ENCODE results near the gene KIF6.

Gene KIF6

DNA sequence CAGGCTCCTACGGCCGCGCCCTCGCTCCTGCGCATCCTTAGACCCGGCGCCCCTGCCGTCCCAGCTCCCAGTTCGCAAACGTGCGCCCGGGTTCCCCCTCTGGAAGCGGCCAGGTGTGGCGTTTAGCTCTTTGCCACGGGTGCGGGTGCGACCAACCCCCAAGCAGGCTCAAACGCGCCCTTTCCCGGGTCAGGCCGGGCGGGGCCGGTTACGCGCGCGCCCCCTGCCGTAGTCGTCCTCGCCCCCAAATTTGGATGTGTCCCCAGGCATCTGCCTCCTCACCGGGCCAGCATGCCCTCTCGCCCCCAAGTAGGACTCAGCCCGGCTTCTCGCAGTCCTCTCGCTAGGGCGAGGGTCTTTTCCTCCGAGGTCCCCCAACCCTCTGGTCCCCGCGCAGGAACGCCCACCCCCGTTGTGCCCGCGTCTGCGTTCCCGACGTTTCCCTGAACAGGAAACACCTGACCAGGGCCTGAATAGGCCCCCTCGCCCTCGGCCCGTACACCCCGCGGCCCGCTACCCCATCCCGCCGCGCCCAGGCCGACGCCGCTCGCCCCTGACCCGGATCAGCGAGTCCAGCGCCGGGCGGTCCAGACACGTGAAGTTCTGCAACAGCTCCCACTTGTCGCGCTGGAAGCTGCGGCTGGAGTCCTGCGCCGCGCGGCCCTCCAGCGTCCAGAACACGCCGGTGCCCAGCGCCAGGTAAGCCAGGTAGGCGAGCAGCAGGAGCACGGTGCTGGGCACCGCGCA lies 411.5 kb downstream of the KIF6 start:
- Mint-ChIP-seq H3K4me3 (peak overlapping the region; percentile 26), H3K9me3 (no peaks in the 10 kb centered on the region), H3K27ac (no peak overlapping the region), H3K36me3 (no peaks in the 10 kb centered on the region), H3K4me1 (no peaks in the 10 kb centered on the region), H3K27me3 (peaks cover 23% of the 10 kb centered on the region)

DNA sequence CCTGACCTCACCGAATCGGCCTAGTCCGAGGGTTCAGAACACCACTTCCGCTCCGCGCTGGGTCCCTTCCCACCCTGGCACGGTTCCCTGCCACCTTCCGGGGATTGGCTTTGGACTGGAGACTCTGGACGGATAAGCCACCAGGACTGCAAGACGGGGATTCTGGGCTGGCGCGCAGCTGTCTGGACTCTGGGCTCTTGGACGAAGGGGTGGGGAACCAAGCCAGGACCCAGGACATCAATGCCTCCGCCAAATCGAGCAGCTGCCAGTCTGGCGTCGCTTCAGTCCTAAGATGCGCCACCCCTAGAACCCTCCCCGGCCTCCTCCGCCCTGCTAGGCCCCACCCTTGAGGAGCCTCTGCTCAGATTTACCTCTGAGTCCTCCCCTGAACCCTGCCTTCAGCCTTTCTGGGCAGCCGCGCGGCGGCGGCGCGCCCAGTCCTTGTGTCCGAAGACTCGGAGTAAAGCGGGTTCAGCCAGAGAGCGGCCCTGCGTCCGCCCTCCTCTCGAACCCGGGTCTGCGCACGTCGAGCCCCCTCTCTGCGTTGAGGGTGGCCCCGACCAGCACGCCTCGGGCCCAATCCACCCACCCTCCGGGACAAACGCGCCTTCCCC lies 412.2 kb downstream of the KIF6 start:
- H3K27ac Mint-ChIP-seq: no peak overlapping the region
- H3K36me3 Mint-ChIP-seq: no peaks in the 10 kb centered on the region
- peaks cover 23% of the 10 kb centered on the region for H3K27me3 Mint-ChIP-seq
- H3K4me1 Mint-ChIP-seq: no peaks in the 10 kb centered on the region
- no peak overlapping the region for H3K4me3 Mint-ChIP-seq
- no peaks in the 10 kb centered on the region for H3K9me3 Mint-ChIP-seq

DNA sequence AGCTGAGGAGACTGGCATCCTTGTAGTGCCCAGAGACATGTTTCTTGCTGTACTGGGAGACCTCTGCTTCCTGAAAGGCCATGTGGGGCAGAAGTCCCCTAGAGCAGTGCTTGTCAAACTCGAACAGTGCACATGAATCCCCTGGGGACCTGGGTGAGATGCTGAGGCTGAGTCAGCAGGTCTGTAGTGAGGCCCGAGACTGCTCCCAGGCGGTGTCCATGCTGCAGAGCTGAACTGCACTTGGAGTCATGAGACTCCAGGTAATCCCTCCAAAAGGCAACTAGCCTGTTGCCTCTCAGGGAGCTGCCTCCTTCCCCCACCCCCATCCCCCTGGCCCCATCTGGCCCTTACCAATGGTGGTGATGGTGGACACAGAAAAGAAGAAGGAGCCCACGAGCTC lies 414.7 kb downstream of the KIF6 start:
- H3K36me3 Mint-ChIP-seq: no peaks in the 10 kb centered on the region
- no peak overlapping the region for H3K4me3 Mint-ChIP-seq
- H3K27ac Mint-ChIP-seq: no peak overlapping the region
- H3K27me3 Mint-ChIP-seq: peaks cover 15% of the 10 kb centered on the region
- no peaks in the 10 kb centered on the region for H3K9me3 Mint-ChIP-seq
- H3K4me1 Mint-ChIP-seq: no peaks in the 10 kb centered on the region

DNA sequence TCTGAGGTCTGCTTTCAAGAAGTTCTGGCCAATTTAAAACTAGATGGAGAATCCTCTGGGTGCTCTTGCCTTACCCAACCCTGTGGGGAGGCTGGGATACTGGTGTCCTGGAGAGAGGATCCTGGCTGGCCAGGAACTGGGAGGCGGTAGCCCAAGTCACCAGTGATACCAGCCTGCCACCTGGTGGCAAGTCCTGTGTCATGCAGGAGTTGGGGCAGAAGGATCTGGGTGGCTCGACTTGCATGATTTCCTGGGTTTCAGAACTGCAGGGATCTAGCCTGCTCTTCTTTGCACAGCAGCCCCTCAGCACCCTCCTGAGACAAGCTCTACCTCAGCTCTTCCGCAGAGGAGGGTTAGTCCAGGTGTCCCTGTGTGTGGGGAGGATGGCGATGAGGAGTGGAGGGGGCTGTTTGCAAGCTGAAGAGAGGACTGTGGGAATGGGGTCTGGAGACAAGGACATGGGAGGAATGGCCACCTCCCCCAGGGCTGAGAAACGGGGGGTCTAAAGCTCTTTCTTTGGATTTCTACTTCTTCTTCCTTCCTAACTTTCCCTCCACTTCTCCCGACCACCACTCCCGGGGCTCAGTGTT lies 415.2 kb downstream of the KIF6 start:
- Mint-ChIP-seq H3K27me3 (peaks cover 13% of the 10 kb centered on the region), H3K4me1 (no peaks in the 10 kb centered on the region), H3K9me3 (no peaks in the 10 kb centered on the region), H3K27ac (no peak overlapping the region), H3K4me3 (no peak overlapping the region), H3K36me3 (no peaks in the 10 kb centered on the region)

DNA sequence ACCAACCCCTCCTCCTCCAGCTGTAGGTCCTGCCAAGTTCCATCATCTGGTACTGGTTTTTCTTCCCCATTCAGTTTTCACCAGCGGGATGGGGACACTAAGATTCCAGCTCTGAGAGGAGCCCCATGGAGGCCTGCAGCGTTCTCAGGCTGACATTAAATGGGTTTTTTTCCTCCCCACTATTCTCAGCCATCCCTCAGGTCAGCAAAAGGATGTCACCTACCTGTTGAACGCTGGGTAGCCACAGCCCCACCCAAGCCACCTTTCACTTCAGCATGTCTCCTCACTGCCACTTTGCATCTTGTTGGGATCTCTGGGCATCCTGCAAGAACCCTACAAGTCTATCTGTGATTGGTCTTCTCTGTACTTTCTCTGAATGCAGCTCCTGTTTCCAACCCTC lies 417.7 kb downstream of the KIF6 start:
- Mint-ChIP-seq H3K4me1 (peaks cover 3% of the 10 kb centered on the region), H3K27ac (no peak overlapping the region), H3K27me3 (peaks cover 9% of the 10 kb centered on the region), H3K9me3 (no peaks in the 10 kb centered on the region), H3K36me3 (no peaks in the 10 kb centered on the region), H3K4me3 (no peak overlapping the region)

DNA sequence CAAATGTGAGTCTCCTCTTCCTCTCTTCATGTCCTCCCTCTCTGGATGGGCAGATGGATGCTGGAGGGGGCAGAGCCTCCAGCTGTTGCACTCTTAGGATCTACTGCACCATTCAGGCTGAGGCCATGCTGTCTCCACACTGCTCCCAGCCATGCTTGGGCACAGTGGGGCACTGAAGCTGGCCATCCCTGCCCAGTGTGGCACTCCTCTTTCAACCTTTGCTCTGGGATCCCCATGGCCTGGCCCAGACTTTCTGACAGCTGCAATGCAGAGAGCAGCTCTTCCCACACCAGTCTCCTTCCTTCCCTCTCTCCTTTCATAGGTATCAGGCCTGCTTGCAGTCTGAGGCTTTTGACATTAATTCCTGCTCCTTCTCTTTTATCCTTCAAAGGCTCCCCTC lies 420.3 kb downstream of the KIF6 start:
- Mint-ChIP-seq H3K4me1 (peaks cover 3% of the 10 kb centered on the region), H3K9me3 (no peaks in the 10 kb centered on the region), H3K4me3 (no peak overlapping the region), H3K27me3 (no peaks in the 10 kb centered on the region), H3K27ac (no peak overlapping the region), H3K36me3 (no peaks in the 10 kb centered on the region)

DNA sequence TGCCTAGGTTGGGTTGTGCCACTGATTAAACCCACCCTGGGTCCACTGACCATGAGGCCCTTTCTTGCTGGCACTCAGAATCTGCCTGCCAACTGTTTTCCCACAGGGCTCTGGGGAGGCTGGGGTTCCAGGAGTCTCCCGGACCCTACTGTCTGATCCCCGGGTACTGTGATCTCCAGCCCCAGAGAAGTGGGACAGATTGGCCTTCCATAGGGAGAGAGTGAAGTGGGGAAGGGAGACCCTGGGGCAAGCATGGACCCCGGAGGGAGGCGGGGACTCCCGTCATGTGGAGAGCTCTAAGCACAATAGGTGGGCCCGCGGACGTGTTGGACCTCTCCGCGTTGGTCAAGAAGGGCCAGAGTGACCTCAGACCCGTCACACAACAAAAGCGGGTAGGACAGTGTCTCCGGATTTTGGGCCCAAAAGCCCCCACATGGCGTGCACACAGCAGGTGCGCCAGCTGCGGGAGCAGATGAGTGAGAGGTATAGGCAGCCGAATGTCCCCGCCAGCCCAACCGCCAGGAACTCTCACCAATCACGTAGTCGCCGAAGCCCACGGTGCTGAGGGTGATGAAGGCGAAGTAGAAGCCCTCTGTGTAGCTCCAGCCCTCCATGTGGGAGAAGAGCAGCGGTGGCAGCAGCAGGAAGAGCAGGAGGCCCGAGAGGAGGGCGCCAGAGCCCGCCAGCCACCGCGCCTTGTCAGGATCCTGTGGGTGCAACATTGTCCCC lies 421.6 kb downstream of the KIF6 start:
- H3K4me3 Mint-ChIP-seq: no peak overlapping the region

DNA sequence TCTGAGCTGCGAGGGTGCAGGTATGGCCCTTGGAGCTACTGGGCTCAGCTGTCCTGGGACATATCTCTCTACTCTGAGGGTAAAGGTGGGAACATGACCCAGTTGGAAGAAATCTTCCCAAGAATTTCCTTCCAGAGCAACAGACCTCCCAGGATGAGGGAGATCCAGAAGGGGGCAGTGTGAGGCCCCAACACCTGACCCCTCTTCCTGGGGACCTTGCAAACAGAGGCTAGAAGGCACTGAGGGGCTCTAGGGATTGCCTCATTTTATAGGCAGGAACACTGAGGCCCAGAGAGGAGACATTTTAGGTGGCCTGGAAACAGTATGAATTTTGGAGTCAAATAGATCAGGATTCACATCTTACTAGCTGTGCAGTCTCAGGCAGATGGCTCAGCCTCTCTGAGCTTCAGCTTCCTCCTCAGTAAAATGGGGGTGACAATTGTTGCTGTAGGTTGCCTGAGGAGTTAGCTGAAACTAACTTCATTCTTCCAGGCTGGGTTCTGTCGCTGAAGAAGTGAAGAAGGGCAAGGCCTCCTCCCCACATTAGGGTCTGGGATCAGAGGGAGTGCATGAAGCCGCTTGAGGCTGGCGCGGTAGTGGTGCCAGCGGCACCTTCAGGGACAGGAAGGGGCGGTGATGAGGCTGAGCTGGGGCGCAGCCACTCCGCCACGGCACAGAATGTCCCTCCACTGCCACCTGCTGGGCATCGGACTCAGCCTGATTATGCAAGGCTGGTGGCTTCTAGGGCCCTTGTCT lies 422.4 kb downstream of the KIF6 start:
- peaks cover 3% of the 10 kb centered on the region for H3K4me1 Mint-ChIP-seq
- H3K36me3 Mint-ChIP-seq: no peaks in the 10 kb centered on the region
- no peaks in the 10 kb centered on the region for H3K27me3 Mint-ChIP-seq
- H3K4me3 Mint-ChIP-seq: peak overlapping the region; percentile 78
- H3K27ac Mint-ChIP-seq: no peak overlapping the region
- H3K9me3 Mint-ChIP-seq: no peaks in the 10 kb centered on the region

More for the DNA sequence above, 421.6 kb downstream of the KIF6 start:
- Mint-ChIP-seq H3K27me3 (no peaks in the 10 kb centered on the region), H3K36me3 (no peaks in the 10 kb centered on the region), H3K9me3 (no peaks in the 10 kb centered on the region), H3K4me1 (peaks cover 3% of the 10 kb centered on the region), H3K27ac (no peak overlapping the region)

DNA sequence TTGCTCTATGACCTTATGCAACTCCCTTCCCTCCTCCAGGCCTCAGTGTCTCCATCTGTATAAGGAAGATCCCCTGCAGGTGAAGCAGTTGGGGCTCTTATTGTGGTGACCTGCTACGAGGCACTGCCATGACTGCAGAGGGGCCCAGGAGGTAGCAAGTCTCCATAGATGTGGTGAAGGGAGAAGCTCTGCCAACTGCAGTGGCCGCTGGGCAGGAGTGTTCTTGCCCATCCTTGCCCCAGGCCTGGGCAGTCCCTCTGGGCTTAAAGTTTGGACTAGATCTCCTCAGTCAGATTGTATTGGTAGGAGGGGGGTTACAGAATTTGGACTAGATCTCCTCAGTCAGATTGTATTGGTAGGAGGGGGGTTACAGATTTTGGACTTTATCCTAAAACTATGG lies 423.2 kb downstream of the KIF6 start:
- H3K27me3 Mint-ChIP-seq: no peaks in the 10 kb centered on the region
- no peaks in the 10 kb centered on the region for H3K9me3 Mint-ChIP-seq
- peaks cover 3% of the 10 kb centered on the region for H3K4me1 Mint-ChIP-seq
- no peak overlapping the region for H3K27ac Mint-ChIP-seq
- H3K4me3 Mint-ChIP-seq: no peak overlapping the region
- no peaks in the 10 kb centered on the region for H3K36me3 Mint-ChIP-seq

DNA sequence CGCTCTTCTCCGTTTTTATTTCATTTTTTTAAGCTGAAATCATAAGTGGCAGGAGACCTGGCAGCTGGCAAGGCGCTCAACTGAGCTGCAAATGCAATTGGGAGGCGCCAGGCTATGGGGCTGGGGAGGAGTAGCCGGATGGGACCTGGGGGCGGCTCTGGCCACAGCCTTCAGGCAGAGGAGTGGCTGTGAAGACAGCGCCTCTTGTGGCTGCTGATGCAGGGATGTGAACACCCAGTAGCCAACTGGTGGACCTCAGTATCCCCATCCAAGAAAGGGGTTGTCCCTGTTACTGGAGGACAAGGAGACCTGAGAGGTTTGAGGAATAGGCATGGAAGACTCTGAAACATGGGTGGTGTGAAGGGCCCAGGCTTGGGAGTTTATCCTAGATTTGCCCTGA lies 423.6 kb downstream of the KIF6 start:
- Mint-ChIP-seq H3K36me3 (no peaks in the 10 kb centered on the region), H3K4me1 (peaks cover 3% of the 10 kb centered on the region), H3K27me3 (no peaks in the 10 kb centered on the region), H3K9me3 (no peaks in the 10 kb centered on the region), H3K4me3 (no peak overlapping the region), H3K27ac (no peak overlapping the region)

DNA sequence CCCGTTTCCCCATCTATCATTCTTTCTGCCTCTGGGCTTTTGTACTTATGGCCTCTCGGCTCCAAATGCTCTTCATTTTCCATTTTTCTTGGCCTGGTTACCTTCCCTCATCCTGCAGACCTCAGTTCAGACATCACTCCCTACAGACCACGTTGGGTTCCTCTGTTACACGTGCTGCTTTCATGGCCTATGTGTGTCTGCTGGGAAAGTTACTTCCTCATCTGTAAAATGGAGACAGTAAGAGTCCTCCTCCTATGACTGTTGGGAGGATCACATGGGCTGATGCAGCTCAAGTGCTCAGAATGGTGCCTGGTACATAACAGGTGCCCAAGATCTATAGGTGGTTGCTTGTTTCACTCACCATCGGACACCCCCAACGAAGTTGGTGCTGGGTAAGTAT lies 424.5 kb downstream of the KIF6 start:
- Mint-ChIP-seq H3K27me3 (no peaks in the 10 kb centered on the region), H3K9me3 (no peaks in the 10 kb centered on the region), H3K4me3 (no peak overlapping the region), H3K27ac (no peak overlapping the region), H3K36me3 (no peaks in the 10 kb centered on the region), H3K4me1 (peaks cover 3% of the 10 kb centered on the region)

DNA sequence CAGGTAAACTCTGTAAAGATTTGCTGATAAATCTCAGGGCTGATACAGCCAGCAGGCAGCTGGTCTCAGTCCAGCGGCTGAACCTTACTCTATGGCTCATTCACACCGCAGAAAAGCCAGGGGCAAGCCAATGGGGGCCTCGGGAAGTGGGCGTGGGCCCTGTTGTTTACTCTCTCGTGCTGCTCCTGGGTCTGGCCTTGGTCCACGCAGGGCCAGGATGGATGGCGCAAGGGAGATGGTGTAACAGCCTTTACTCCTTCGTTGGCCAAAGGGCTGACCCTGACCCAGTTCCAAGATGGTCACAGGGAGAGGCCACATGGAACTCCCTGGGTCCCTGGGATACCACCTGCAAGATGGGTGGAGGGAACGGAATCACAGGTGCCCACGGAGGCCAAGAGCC lies 427.1 kb downstream of the KIF6 start:
- Mint-ChIP-seq H3K27me3 (no peaks in the 10 kb centered on the region), H3K27ac (no peak overlapping the region), H3K36me3 (no peaks in the 10 kb centered on the region), H3K4me3 (no peak overlapping the region), H3K9me3 (no peaks in the 10 kb centered on the region), H3K4me1 (peaks cover 3% of the 10 kb centered on the region)

DNA sequence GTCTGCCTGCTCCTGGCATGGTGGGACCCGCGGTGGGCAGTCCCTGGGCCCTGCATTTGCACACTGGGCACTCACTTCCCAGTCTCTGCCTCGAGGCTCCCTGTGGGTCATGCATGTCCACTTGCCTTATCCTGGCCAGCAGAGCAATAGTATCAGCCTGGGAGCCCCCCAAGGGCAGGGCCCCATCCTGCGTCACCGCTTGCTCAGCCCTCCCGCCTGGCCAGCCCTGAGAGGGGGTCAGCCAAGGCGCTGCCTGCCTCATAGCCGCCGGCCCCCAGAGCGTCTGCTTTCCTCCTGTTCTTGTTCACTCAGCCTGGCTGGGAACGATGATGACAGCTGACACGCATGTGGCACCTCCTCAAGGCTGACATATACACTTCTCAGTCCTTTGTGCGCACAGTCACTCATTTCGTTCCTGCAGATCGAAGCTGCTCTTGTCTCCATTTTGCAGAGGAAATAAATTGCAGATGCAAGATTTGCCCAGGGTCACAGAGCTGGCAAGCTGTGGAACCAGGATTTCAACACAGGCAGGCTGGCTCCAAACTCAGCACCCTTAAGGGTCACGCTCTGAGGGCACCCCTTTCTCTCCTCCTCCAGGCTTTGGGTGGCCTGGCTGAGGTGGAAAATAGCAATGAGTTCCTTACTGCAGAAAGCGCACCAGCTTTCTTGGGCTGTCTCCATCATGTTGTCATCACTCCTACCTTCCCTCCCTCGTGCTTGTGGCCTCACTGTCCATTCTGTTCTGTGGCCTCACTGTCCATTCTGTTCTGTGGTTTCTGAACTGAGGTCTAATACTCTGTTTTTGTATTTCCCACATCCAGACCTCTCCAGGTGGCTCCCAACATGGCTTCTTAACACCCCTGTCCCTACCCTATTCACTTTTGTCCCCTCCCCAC lies 428.2 kb downstream of the KIF6 start:
- Mint-ChIP-seq H3K4me1 (no peaks in the 10 kb centered on the region), H3K36me3 (no peaks in the 10 kb centered on the region), H3K9me3 (no peaks in the 10 kb centered on the region), H3K4me3 (no peak overlapping the region), H3K27ac (no peak overlapping the region), H3K27me3 (no peaks in the 10 kb centered on the region)

DNA sequence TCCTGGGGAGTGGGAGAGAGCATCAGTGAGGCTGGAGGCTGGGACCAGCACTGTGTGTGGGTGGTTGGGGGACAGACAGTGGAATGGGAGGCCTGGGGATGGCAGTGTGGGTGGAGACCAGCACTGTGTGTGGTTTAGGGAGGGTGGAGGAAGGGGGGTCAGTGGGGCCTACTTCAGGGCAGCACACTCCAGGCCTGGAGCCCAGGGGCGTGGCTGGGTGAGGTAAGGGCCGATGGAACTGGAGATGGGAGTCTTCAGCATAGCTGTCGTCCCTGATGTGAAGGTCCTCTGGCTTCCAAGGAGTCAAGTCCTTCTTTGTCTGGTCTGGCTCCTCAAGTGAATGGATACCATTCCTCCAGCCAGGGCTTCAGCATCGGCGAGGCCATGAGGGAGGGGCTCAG lies 429.6 kb downstream of the KIF6 start:
- no peaks in the 10 kb centered on the region for H3K27me3 Mint-ChIP-seq
- no peaks in the 10 kb centered on the region for H3K9me3 Mint-ChIP-seq
- H3K4me1 Mint-ChIP-seq: no peaks in the 10 kb centered on the region
- no peak overlapping the region for H3K27ac Mint-ChIP-seq
- no peak overlapping the region for H3K4me3 Mint-ChIP-seq
- no peaks in the 10 kb centered on the region for H3K36me3 Mint-ChIP-seq

DNA sequence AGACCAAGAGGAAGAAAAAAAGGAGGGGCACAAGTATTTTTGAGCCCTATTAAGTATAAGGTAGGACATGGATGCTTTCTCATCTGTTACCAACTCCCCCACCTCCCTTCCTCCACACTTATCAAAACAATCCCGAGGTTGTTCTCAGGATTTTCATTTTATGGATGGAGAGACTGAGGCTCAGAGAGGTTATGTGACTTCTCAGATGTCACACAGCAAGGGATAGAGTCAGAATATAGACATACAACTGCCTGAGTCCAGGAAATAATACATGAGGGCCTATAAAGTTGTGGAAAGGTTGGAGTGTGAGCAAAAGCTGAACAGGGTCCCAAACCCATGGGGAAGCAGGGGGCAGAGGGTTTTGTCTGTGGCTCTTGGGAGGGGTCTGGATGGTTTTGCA lies 430.3 kb downstream of the KIF6 start:
- Mint-ChIP-seq H3K9me3 (no peaks in the 10 kb centered on the region), H3K4me1 (no peaks in the 10 kb centered on the region), H3K27ac (no peak overlapping the region), H3K27me3 (no peaks in the 10 kb centered on the region), H3K36me3 (no peaks in the 10 kb centered on the region), H3K4me3 (no peak overlapping the region)

All from activated naive CD4-positive, alpha-beta T cell treated with anti-CD3 and anti-CD28 coated beads, Interleukin-2, amount 50 U/mL, for 24 hours (primary cell).